Measurements from ENCODE around the gene JMJD8. TPM values are rescaled to one million over a fixed set of nuclear protein-coding genes. Genes with fewer than 3 reads are reported as not detected.

Gene JMJD8
- total and polyA plus RNA-seq, 10 of the 15 experiments (the other 5 are each of a cell fraction or from before 2014, with no cell fraction given), result 1.00 to 50.4 (median 30.7) TPM

DNA sequence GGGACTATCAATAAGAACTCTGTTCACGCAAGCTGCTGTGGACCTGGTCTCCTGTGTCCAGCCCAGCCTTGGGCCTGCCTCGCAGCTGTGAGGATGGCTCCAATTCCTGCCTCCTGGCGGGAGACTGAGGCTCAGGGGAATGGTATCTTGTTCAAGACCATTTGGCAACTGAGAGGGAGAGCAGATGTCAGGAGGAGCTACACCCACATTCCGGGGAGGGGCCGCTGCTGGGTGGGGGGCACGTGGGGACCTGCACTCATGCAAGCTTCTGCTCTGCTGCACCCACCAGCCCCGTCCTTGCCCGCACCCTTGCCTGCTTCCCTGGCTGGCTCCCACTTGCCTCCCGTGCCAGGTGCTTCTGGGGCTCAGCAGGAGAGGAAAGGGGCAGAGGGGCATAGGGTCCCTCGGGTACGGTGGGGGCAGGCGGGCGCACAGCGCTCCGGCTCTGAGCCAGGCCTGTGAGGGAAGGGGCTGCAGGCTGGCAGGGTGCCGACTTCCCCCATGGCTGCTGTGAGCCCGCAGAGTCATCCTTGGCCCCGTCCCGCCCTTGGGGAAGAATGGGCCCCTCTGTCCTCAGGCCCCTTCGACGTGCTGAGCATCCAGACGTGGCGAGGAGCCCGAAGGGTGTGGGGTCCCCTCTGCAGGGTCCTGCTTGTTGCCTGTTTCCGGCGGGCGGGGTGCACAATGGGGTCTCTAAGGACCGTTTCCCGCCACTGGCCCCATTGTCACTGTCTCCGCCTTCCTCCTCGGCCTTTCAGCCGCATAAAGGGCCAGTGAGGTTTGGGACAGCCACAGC, 33.5 kb upstream of the JMJD8 start (continued):
- TF ChIP-seq BCLAF1 (IDR thresholded peaks at IDR 0.05), result no peak
- TF ChIP-seq, protein P1, sequence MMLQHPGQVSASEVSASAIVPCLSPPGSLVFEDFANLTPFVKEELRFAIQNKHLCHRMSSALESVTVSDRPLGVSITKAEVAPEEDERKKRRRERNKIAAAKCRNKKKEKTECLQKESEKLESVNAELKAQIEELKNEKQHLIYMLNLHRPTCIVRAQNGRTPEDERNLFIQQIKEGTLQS (IDR thresholded peaks at IDR 0.05; ENCODE audit: borderline replicate concordance, extremely low read depth, low read depth, low read length), result no peak

- no TSS peak for BruUV-seq (replicated peaks)
- RAD21 ChIA-PET (ENCODE audit: unreplicated experiment), result no interaction called here
- Histone ChIP-seq H4K20me1 (ENCODE audit: control insufficient read depth, insufficient read depth) (0 out of 2 replicates have a peak, but pooled peaks cover 2% of the 10 kb centered on the region), H3K4me1 (ENCODE audit: control insufficient read depth, insufficient read depth, low read length) (peaks cover 10% of the 10 kb centered on the region), H3K36me3 (ENCODE audit: control insufficient read depth in 2 of 2, insufficient read depth in 2 of 2, low read length in 1 of 2) (no peaks in the 10 kb centered on the region), H3K9ac (ENCODE audit: control insufficient read depth, insufficient read depth, low read length) (no peak overlapping the region), H2AFZ (ENCODE audit: control insufficient read depth, low read depth, low read length) (no peak overlapping the region), H3K4me3 (no peak overlapping the region), H3K4me2 (ENCODE audit: control insufficient read depth, insufficient read depth) (no peak overlapping the region), H3K27ac (ENCODE audit: control insufficient read depth, insufficient read depth) (no peak overlapping the region), H3K79me2 (ENCODE audit: control insufficient read depth, insufficient read depth, low read length) (no peaks in the 10 kb centered on the region; the same call in 1 of the 2 replicates), H3K27me3 (replicated peaks in 1 of 2; ENCODE audit: control insufficient read depth in 2 of 2, insufficient read depth in 2 of 2, low read length in 1 of 2) (no peaks in the 10 kb centered on the region), H3K9me3 (replicated peaks; ENCODE audit: control insufficient read depth, insufficient read depth, low read length) (no peaks in the 10 kb centered on the region)
- SMC1A ChIA-PET (ENCODE audit: uncharacterized antibody, unreplicated experiment), result no interaction called here
- in situ Hi-C loops (cut with MboI) (no loop called here), intact Hi-C loops (cut with micrococcal nuclease; ENCODE audit: unreplicated experiment) (no loop called here)
- 80% methylated on average over 28 of the region's 29 CpGs for WGBS (ENCODE audit: insufficient coverage, insufficient replicate concordance, low lambda C conversion rate, missing lambda C conversion rate)
- TF ChIP-seq, protein P2, sequence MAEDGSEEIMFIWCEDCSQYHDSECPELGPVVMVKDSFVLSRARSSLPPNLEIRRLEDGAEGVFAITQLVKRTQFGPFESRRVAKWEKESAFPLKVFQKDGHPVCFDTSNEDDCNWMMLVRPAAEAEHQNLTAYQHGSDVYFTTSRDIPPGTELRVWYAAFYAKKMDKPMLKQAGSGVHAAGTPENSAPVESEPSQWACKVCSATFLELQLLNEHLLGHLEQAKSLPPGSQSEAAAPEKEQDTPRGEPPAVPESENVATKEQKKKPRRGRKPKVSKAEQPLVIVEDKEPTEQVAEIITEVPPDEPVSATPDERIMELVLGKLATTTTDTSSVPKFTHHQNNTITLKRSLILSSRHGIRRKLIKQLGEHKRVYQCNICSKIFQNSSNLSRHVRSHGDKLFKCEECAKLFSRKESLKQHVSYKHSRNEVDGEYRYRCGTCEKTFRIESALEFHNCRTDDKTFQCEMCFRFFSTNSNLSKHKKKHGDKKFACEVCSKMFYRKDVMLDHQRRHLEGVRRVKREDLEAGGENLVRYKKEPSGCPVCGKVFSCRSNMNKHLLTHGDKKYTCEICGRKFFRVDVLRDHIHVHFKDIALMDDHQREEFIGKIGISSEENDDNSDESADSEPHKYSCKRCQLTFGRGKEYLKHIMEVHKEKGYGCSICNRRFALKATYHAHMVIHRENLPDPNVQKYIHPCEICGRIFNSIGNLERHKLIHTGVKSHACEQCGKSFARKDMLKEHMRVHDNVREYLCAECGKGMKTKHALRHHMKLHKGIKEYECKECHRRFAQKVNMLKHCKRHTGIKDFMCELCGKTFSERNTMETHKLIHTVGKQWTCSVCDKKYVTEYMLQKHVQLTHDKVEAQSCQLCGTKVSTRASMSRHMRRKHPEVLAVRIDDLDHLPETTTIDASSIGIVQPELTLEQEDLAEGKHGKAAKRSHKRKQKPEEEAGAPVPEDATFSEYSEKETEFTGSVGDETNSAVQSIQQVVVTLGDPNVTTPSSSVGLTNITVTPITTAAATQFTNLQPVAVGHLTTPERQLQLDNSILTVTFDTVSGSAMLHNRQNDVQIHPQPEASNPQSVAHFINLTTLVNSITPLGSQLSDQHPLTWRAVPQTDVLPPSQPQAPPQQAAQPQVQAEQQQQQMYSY (CRISPR knock-in tag; IDR thresholded peaks at IDR 0.05), result no peak
- FAIRE-seq (no peak), ATAC-seq (no peak), DNase-seq (ENCODE audit: low read depth, low spot score) (no peak)
- POLR2A ChIA-PET, result interaction anchor here (2.4 kb wide), 1 partner anchor 22 kb away, joined by 7 read pairs; no protein-coding TSS in a partner anchor
- CTCF ChIA-PET, result no interaction called here
Measured at GRCh38 chr16:716768-717325, 32.7 kb upstream of the JMJD8 start.
